GM19193 (cell line): Measurements from ENCODE around the gene GPR89B.
A peak's percentile ranks its signal among the peaks of the same experiment; 100 is the strongest.

Experiments used
- POLR2A ChIP-seq: IDR thresholded peaks from 4 replicates; pipeline ENCODE4 v1.6.1; 2011; ENCODE audit not compliant: insufficient read depth, insufficient read length; ENCODE audit errors: extremely low read depth

The GPR89B gene

DNA sequence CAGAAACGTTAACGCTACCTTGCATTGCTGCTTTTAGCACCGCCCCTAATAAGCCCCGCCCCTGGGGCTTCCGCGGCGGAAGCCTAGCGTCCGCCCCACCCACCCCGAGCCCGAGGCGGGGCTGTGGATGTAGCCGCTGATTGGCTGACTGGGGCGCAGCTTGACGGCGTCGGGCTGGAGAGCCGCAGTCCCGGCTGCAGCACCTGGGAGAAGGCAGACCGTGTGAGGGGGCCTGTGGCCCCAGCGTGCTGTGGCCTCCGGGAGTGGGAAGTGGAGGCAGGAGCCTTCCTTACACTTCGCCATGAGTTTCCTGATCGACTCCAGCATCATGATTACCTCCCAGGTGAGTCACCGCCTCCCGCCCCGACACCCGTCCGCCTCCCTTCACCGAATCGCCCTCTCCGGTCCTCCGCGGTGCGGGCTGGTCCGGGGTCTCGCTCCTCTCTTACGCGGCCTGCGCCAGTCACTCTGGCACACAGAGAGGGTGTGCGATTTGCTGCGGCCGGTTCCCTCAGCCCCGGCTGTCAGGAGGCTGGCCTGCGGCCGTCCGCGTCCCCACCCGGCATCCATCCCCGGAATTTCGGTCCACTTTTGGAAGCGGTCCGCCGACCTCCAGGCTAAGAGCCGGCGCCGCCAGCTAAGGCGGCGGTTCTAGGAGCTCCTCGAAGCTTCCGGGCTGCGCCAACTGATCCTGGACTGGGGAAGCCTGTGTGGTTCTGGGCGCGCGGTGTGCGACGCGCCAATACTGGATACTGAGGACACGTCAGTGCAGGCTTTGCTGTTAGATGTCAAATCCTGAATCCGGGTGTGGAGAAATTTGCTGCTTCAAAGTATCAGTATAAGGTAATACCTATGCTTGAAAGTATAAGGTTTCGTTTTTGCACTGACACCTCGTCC lies at the start of gene GPR89B:
TSS of gene GPR89B (plus strand) at position 185 of the 897 bp plus-strand sequence. CDS start at position 302, 117 bp downstream.
- TF ChIP-seq POLR2A, result peak; percentile 91

GRCh38 chr1:147879911-147880310 lies 48.3 kb upstream of the GPR89B start:
- no peak for TF ChIP-seq POLR2A

GRCh38 chr1:147882535-147882934 lies 45.7 kb upstream of the GPR89B start:
- TF ChIP-seq POLR2A, result no peak

- no peak for TF ChIP-seq POLR2A
Measured at GRCh38 chr1:147890177-147890790, 37.9 kb upstream of the GPR89B start.

- no peak for TF ChIP-seq POLR2A
Measured at GRCh38 chr1:147891088-147891487, 37.1 kb upstream of the GPR89B start.

DNA sequence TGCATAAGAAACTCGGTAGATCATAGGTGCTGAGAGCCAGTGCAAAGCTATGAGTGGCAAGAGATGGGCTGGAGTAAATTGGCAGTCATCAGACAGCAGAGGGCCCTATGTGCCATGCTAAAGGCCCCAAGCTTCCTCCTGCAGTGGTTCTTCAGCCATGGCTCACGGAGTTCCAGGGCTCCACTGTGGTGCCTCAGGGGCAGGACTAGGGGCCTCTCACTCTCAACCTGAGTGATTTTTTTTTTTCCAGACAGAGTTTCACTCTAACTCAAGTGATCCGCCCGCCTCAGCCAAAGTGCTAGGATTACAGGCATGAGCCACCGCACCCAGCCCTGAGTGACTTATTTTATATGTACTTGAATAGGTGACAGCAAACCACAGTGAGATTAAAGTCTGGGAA lies 36.0 kb upstream of the GPR89B start:
- TF ChIP-seq POLR2A, result no peak

DNA sequence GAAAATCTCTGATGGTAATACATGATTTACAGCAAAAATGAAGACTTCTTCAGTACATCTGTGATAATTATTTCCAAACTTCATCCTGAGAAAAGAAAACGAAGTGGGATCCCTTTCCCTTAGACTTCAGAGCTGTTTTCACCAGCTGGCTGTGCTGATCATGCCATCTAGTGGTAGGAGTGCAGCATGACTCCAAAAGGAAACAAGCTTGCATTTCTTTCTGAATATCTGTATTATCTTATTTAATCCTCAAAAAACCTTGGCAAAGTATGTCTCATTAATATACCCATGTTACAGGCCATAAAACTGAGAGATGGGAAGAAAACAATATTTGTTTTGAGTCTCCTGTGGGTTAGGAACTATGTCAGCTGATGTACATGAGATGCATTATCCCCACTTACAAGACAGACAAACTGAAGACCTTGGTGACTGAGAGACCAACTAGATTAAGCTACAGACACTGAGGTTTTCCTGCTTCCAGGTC lies 35.4 kb upstream of the GPR89B start:
- TF ChIP-seq POLR2A, result no peak

DNA sequence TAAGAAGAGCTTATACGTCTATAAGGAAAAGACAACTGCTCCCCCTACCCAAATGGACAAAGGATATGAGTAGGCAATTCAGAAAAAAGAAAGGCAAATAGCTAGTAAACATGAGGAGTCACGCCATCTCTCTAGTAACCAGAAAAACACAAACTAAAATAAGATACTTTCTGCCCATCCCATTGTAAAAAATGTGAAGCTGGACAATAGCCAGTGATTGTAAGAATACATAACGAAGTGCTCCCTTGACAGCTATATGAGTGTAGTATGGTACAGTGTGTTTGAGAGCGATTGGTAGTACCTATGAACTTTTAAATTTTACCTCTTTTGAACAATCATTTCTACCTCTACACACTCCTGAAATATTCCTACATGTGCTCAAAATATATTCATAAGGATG lies 33.1 kb upstream of the GPR89B start:
- no peak for TF ChIP-seq POLR2A

DNA sequence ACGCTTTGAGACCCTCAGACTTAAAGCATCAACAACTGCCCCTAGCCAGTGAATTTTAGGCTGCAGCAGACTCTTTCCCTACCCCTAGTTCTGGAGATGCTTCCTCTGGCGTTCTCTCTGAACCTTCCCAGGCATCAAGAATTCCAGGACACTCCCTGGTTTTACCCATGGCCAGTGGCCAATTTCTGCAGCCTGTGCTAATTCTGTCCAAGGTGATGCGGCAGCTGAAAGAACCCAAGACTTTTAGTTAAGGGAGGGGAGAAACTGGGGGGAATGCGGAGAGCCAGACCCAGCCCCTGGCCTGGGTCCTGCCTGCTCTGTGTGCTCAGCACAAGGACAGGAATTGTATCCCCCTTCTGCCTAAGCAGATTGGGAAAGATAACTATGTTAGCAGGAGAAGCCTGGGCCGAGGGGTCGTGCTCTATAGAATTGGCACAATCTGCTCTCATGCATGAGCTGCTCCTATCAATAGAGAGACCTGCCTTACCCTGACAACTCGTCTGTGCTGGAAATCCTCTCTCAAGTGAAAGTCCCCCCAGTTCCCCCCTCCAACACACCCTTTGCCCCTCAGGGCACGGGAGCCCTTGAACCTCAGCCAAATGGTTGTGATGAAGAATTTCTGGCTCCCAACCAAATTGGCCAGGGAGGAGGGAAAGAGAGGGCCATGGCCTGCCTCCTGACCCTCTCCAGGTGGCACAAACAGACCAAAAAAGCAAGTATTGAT lies 31.0 kb upstream of the GPR89B start:
- no peak for TF ChIP-seq POLR2A

GRCh38 chr1:147897789-147898188 lies 30.4 kb upstream of the GPR89B start:
- no peak for TF ChIP-seq POLR2A

DNA sequence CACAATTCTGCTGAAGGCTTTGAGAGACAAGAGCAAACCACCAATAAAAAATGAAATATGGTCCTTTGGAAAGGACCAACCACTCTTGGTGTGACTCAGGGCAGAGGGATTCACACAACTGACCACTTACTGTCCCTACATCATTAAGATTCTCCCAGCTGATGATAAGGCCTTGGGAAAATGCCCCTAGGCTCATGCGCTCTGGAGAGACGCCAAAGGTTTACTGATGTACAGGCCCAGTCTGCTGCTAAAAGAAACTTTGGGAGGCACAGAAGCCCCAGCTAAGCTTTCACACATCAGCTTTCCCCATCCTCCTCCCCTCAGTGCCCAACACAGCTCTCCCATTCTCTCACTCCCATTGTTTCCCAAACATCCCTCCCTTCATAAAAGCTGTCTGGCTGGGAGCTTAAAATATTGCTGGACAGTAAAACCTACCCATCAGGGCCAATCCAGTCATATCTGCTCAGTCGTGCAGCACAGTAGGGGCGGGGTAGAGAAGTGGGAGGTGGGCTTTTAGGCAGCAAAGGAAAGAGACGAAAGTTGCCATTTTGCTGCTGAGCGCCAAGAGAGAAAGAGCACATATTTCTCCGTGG lies 25.9 kb upstream of the GPR89B start, which contains the start of gene GJA8:
TSS of gene GJA8 (plus strand) at position 543 of the 593 bp plus-strand sequence. CDS start 5,161 bp downstream, outside the sequence.
- TF ChIP-seq POLR2A, result no peak

DNA sequence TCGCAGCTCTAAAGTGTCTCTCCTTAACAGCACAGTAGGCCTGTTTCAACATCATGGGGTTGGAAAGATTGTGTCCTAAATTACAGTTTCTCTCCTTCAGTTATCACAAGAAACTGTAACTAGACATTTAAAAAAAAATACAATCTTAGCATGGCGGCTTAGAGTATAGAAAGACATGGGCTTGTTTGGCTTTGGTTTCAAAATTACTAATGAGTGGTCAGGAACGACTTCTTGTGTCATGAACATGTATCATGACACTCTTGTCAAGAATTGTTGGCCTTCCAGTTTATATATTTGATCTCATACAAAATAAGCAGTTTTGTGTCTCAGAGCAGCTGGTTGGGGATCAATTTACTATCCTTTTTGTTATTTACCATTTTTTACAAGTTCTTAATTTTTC lies 23.5 kb upstream of the GPR89B start:
- no peak for TF ChIP-seq POLR2A

- TF ChIP-seq POLR2A, result no peak
Measured at GRCh38 chr1:147907786-147908509, 20.3 kb upstream of the GPR89B start.

DNA sequence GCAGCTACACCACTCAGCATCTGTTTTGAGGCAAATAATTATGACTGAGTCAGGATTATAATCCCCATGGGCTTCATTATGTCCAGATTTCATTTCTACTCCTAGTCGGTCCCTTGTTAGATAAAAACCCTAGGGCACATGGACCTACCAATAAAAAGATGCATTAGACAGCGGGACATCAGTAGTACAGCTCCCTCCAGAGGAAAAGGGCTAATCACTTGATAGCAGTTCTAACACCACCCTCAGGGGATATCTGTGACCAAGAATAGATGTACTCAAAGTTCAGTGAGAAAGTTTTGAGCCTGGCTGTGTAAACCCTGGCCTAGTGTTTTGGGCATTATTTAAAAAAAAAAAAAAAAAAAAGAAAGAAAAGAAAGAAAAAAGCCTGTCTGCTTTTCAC lies 15.7 kb upstream of the GPR89B start:
- no peak for TF ChIP-seq POLR2A
